Immature natural killer cell (primary cell): ENCODE data around the gene CHAF1B. TPM values are rescaled to one million over a fixed set of nuclear protein-coding genes. Genes with fewer than 3 reads are reported as not detected.

Experiments
- DNase-seq, 3 donors: peaks; one replicate each; pipeline ENCODE4 v3.0.0; 2022; ENCODE audit warnings: mixed read lengths in 1 of 3
- H3K27ac Mint-ChIP-seq, 6 donors: one replicate each; pipeline ENCODE4 v1.8.0; 2020; ENCODE audit warnings: mixed read lengths in 6 of 6, mild to moderate bottlenecking in 5 of 6, inconsistent platforms in 4 of 6, moderate library complexity in 3 of 6
- H3K27me3 Mint-ChIP-seq, 3 donors: one replicate each; pipeline ENCODE4 v1.8.0; 2020 to 2021; ENCODE audit warnings: low read depth in 3 of 3, mild to moderate bottlenecking in 3 of 3, mixed read lengths in 3 of 3, moderate library complexity in 3 of 3, inconsistent platforms in 1 of 3
- H3K36me3 Mint-ChIP-seq, 3 donors: one replicate each; pipeline ENCODE4 v1.8.0; 2020; ENCODE audit warnings: mixed read lengths in 3 of 3, inconsistent platforms in 2 of 3, mild to moderate bottlenecking in 2 of 3
- H3K4me1 Mint-ChIP-seq, 2 donors: one replicate each; pipeline ENCODE4 v1.8.0; 2020; ENCODE audit warnings: inconsistent platforms in 2 of 2, mild to moderate bottlenecking in 2 of 2, mixed read lengths in 2 of 2, moderate library complexity in 1 of 2
- H3K4me3 Mint-ChIP-seq, 5 donors: one replicate each; pipeline ENCODE4 v1.8.0; 2020; ENCODE audit warnings: mild to moderate bottlenecking in 5 of 5, mixed read lengths in 5 of 5, inconsistent platforms in 3 of 5, moderate library complexity in 3 of 5
- H3K9me3 Mint-ChIP-seq, 6 donors: one replicate each; pipeline ENCODE4 v1.8.0; 2020; ENCODE audit warnings: mild to moderate bottlenecking in 6 of 6, mixed read lengths in 6 of 6, inconsistent platforms in 4 of 6, moderate library complexity in 3 of 6
- polyA plus RNA-seq, 3 donors: library from polyadenylated mRNA; unstranded; fragments of 300-500 nt; fragmentation: Illumina TruSeq; gene quantifications; one replicate each; pipeline ENCODE4 v1.2.3, GENCODE V29; 2021

Gene CHAF1B
- polyA plus RNA-seq, 3 donors from 2014 or later, result 2.4 to 8.4 (median 3.0) TPM

DNA sequence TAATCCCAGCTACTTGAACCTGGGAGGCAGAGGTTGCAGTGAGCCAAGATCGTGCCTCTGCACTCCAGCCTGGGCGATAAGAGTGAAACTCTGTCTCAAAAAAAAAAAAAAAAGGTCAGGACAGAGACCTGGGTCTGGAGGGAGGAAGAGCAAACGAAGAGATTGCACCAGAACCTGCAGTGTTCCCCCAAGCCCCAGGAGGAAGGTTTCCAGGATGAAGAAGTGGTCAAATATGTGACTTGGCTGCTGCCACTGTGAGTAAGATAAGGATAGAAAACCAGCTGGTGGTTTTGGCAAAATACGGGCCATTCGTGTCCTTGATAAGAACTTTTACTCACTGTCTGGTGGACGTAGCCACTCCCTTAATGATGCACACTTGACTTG, 52.5 kb downstream of the CHAF1B start:
- Mint-ChIP-seq H3K9me3 (no peaks in the 10 kb centered on the region), H3K27me3 (peaks cover 0 to 3% (median 3%) of the 10 kb centered on the region in 3 donors), H3K4me1 (no peaks in the 10 kb centered on the region), H3K27ac (no peak overlapping the region), H3K36me3 (peaks cover 0 to 3% (median 0%) of the 10 kb centered on the region in 3 donors), H3K4me3 (no peak overlapping the region)
- DNase-seq, result no peak

DNA sequence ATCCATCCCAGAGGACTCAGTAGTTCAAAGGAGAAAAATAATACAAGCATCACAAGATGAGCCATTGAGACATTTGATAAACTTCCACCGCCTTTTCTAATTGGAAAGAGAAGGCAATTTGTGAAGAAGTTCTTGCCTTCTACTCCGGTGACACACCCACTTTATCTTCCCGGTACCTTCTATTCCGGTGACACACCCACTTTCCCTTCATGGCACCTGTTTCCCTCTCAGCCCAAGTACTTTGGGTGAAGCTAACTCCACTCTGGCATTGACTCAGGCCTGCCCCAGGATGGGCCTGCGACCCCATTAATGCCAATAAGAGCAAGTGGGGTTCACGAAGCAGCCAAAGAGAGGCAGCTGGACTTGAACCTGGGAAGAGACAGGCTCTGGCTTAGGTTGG, 56.5 kb downstream of the CHAF1B start:
- peaks cover 0 to 3% (median 0%) of the 10 kb centered on the region in 3 donors for H3K36me3 Mint-ChIP-seq
- H3K9me3 Mint-ChIP-seq, result no peaks in the 10 kb centered on the region
- peaks cover 0 to 9% of the 10 kb centered on the region in 2 donors for H3K4me1 Mint-ChIP-seq
- H3K27ac Mint-ChIP-seq, result no peak overlapping the region
- DNase-seq, result no peak
- peaks cover 0 to 5% (median 1%) of the 10 kb centered on the region in 3 donors for H3K27me3 Mint-ChIP-seq
- no peak overlapping the region for H3K4me3 Mint-ChIP-seq

DNA sequence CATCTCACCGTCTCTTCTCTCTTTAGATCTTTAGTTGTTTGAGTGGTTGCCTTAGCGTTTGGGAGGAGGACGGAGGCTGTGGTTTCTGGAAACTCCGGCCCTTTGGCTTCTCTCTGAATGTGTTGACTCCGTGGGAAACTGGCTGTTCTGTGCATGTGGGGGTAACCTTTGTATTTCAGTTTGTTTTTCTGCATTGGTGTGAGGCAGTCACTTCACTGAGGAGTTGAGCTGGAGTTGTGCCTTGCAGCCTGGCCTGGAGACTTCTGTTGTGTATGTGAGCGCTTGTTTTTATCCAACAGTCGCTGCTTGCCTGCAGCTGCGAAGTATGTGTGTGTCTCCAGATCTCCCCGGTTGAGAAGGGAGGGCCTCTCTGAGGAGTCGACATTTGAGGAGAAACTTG, 61.1 kb downstream of the CHAF1B start:
- Mint-ChIP-seq H3K36me3 (no peaks in the 10 kb centered on the region), H3K4me1 (peaks cover 0 to 9% of the 10 kb centered on the region in 2 donors), H3K9me3 (no peaks in the 10 kb centered on the region), H3K27ac (no peak overlapping the region), H3K27me3 (peaks cover 0 to 7% (median 0%) of the 10 kb centered on the region in 3 donors), H3K4me3 (no peak overlapping the region)
- DNase-seq, result no peak

DNA sequence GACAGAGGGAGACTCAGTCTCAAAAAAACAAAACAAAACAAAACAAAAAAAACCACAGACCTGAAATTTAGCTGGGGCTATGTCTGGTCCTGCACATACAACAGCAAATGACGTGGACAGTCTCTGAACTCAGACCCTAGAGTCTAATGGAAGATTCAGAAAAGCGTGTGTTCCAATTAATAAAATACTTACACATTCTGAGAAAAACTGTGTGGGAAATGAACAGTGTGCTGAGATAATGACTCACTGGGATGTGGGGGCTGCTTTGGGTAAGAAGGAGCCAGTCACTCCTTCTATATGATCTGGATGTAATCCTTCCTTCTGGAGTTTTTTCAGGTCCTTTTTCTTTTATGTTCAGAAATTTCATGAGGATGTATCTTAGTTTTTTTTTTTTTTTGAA, 65.3 kb downstream of the CHAF1B start:
- H3K27ac Mint-ChIP-seq, result no peak overlapping the region
- DNase-seq, result no peak
- H3K27me3 Mint-ChIP-seq, result peaks cover 2 to 11% (median 5%) of the 10 kb centered on the region in 3 donors
- H3K9me3 Mint-ChIP-seq, result no peaks in the 10 kb centered on the region
- H3K4me3 Mint-ChIP-seq, result no peak overlapping the region
- peaks cover 0 to 4% (median 0%) of the 10 kb centered on the region in 3 donors for H3K36me3 Mint-ChIP-seq
- H3K4me1 Mint-ChIP-seq, result no peaks in the 10 kb centered on the region

DNA sequence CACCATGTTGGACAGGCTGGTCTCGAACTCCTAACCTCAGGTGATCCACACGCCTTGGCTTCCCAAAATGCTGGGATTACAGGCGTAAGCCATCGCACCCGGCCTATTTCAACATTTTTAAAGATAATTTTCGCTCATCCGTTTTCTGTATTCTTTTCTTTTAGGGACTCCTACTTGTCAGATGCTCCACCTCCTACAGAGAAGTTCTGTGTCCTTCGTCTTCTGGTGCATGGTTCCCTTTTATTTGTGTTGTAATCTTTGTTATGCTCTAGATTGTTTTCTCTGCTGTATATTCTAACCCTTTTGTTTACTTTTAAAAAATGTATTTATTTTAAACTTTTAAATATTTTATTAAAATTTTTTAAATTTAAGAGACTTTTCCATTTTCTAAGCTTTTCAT, 66.3 kb downstream of the CHAF1B start:
- H3K36me3 Mint-ChIP-seq, result peaks cover 0 to 4% (median 0%) of the 10 kb centered on the region in 3 donors
- DNase-seq, result no peak
- peaks cover 3 to 9% (median 5%) of the 10 kb centered on the region in 3 donors for H3K27me3 Mint-ChIP-seq
- H3K4me3 Mint-ChIP-seq, result no peak overlapping the region
- no peak overlapping the region for H3K27ac Mint-ChIP-seq
- H3K4me1 Mint-ChIP-seq, result no peaks in the 10 kb centered on the region
- H3K9me3 Mint-ChIP-seq, result no peaks in the 10 kb centered on the region

DNA sequence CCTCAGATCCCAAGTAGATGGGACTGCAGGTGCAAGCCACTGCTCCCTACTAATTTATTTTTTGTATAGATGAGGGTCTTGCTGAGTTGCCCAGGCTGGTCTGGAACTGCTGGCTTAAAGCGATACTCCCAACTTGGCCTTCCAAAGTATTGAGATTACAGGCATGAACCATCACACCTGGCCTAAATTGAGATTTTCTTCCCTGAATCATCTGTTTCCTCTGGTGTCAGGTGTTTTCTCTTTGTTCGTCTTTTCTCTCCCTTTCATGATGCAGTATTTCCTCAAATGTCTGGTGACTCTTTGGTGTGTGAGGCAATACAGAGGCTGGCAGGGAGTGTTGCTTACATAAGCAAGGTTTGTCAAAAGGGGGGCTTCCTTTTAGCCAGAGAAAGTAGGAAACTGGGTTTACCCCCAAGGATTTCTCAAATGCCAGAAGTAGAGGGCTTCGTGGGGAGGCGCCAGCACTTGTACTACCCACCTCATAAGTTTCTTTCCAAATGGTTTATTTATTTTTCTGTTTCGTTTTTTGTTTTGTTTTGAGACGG, 67.2 kb downstream of the CHAF1B start:
- Mint-ChIP-seq H3K27me3 (peaks cover 3 to 7% (median 5%) of the 10 kb centered on the region in 3 donors), H3K9me3 (no peaks in the 10 kb centered on the region), H3K27ac (peak overlapping the region in 1 of 6 donors; percentile 60), H3K4me3 (no peak overlapping the region), H3K36me3 (peaks cover 0 to 4% (median 0%) of the 10 kb centered on the region in 3 donors), H3K4me1 (no peaks in the 10 kb centered on the region)
- DNase-seq, result no peak

DNA sequence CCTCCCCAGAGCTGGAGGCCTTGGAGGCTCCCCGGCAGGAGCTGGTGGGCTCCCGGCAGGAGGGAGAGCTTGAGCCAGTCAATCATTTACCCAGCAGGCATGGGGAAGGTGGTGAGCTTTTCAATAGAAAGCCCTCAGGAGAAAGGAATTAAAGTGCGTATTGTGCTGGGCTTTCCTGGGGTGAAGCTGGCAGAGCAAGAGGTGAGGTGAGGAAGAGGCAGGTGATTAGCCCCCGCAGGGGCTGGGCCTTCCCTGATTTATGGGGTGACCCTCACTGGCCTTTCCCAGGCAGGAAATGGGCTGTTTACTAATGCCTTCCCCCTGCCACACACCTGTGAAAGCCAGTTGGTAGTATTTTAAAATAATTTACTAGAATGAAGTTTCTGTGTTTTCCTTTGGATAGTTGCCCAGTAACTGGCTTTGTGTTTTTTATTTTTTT, 68.9 kb downstream of the CHAF1B start:
- Mint-ChIP-seq H3K4me3 (no peak overlapping the region), H3K36me3 (peaks cover 0 to 4% (median 0%) of the 10 kb centered on the region in 3 donors), H3K4me1 (no peaks in the 10 kb centered on the region), H3K9me3 (no peaks in the 10 kb centered on the region), H3K27me3 (peaks cover 3 to 5% (median 4%) of the 10 kb centered on the region in 3 donors), H3K27ac (no peak overlapping the region)
- DNase-seq, result no peak

DNA sequence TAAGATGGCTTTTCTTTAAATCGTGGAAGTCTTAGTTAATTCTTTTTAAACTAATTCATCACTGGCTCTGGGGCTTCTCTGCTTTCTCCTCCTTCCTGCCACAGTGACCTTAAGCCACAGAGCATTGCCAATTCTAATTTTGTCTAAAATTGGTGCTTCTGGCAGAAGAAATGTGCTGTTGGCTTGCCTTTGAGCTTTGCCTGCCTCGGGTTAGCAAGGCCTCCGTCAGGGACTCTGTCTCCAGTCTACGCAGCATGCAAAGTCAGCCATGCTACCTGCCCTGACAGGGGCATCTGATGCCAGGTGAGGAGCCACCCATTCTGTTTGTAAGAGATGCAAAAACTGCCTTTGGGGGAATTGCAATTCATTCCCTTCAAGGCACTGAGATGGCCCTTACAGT, 69.5 kb downstream of the CHAF1B start:
- Mint-ChIP-seq H3K27me3 (peaks cover 3 to 5% (median 4%) of the 10 kb centered on the region in 3 donors), H3K4me3 (no peak overlapping the region), H3K9me3 (no peaks in the 10 kb centered on the region), H3K36me3 (peaks cover 0 to 4% (median 0%) of the 10 kb centered on the region in 3 donors), H3K27ac (peak overlapping the region in 1 of 6 donors; percentile 56), H3K4me1 (no peaks in the 10 kb centered on the region)
- DNase-seq, result no peak

DNA sequence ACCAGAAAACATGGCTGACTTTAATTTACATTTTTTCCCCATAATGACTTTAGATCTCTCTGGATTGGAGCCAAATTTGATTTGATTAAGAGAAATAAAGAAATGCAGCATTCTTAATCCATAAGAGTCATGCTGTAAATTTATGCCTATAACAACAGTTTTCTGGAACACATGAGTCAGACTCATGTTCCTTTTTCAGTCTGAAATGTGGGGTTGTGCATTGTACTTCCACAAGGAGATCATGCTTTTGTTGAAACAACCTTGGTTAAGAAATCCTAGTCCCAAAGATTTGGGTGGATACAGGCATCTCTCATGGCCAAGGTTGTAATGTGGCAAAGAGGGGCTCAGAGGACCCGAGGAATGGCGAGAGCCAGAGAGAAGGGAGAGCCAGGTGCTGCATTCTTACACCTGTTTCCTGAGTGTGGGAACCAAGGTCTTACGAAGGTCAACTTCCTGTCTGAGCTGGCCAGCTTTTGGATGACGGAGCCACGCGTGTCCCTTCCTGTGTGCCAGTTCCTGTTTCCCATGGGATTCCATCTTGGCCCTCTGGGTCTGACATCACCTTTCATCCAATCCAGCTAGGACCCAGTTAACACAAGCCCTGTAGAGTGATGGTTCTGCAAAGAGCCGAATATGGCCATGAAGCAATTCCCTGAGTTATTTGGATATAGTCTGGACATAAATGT, 71.7 kb downstream of the CHAF1B start:
- no peak for DNase-seq
- H3K27ac Mint-ChIP-seq, result no peak overlapping the region
- no peak overlapping the region for H3K4me3 Mint-ChIP-seq
- peaks cover 0 to 4% (median 0%) of the 10 kb centered on the region in 3 donors for H3K36me3 Mint-ChIP-seq
- H3K27me3 Mint-ChIP-seq, result peaks cover 3 to 6% (median 5%) of the 10 kb centered on the region in 3 donors
- H3K4me1 Mint-ChIP-seq, result no peaks in the 10 kb centered on the region
- H3K9me3 Mint-ChIP-seq, result no peaks in the 10 kb centered on the region

DNA sequence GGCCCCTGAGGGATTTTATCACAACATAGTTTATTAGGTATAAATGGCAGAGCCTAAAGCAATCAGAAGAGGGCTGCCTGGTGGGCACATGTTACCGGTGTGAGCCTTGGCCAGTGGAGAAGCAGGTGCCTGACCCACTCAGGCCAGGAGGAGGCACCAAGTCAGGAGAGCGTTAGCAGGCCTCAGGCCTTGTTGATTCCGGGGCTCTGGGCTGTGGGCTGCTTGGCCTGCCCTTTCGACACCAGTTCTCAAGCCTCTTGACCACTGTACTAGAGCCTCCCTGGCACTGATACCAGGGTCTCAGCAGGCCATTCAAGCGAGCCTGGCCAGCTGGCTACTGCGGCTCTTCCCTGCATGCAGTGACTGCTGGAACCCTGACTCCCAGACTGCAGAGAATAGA, 73.9 kb downstream of the CHAF1B start:
- no peak overlapping the region for H3K4me3 Mint-ChIP-seq
- H3K36me3 Mint-ChIP-seq, result no peaks in the 10 kb centered on the region
- no peaks in the 10 kb centered on the region for H3K9me3 Mint-ChIP-seq
- DNase-seq, result no peak
- peaks cover 4 to 5% (median 4%) of the 10 kb centered on the region in 3 donors for H3K27me3 Mint-ChIP-seq
- H3K4me1 Mint-ChIP-seq, result no peaks in the 10 kb centered on the region
- H3K27ac Mint-ChIP-seq, result no peak overlapping the region

DNA sequence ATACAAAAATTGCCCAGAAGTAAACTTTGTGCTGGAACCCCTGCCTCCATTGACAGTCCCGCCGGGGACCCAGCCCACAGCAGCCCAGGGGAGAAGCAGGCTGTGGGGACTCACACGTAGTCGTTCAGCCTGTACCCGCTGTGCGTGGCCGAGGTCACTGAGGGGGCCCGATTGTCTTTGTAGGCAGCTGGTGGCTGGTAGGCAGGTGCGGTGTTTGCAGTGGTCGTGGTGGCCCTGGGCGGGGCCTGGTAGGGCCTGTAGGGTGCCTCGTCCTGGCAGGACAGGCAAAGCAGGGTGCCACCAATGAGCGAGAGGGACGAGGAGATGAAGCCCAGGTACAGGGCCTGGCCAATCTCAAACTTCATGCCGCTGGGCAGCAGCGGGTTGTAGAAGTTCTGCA, 75.7 kb downstream of the CHAF1B start:
- Mint-ChIP-seq H3K9me3 (no peaks in the 10 kb centered on the region), H3K4me1 (no peaks in the 10 kb centered on the region), H3K27ac (no peak overlapping the region), H3K36me3 (no peaks in the 10 kb centered on the region), H3K4me3 (no peak overlapping the region), H3K27me3 (peaks cover 0 to 2% (median 1%) of the 10 kb centered on the region in 3 donors)
- no peak for DNase-seq

DNA sequence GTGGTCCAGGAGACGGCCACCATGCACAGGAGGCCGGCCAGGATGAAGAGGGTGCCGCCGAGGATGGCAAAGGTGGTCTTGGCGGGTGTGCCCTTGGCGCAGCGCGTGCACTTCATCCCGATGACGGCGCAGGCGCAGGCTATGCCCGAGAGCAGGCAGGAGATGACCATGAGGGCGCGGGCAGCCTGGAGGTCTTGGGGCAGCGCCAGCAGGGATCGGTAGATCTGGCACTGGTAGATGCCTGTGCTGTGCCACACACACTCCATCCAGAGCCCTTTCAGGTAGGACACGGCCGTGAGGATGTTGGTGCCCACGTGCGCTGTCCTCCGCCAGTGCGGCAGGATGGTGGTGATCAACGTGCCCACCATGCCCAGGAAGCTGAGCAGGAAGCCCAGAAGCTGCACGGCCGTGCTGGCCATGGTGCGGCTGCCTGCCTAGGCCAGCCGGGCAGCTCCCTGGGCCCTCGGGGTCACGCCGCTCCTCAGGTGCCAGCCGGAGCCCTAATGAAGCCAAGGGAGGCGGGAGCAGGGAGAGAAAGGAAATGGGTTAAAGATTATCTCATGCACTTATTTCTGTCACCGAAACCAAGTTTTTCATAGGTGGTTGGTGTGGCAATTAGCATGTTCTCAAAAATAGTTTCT, 76.2 kb downstream of the CHAF1B start:
- no peak overlapping the region for H3K4me3 Mint-ChIP-seq
- H3K27me3 Mint-ChIP-seq, result peaks cover 0 to 2% (median 1%) of the 10 kb centered on the region in 3 donors
- no peaks in the 10 kb centered on the region for H3K4me1 Mint-ChIP-seq
- no peak for DNase-seq
- H3K9me3 Mint-ChIP-seq, result no peaks in the 10 kb centered on the region
- H3K27ac Mint-ChIP-seq, result no peak overlapping the region
- H3K36me3 Mint-ChIP-seq, result no peaks in the 10 kb centered on the region

DNA sequence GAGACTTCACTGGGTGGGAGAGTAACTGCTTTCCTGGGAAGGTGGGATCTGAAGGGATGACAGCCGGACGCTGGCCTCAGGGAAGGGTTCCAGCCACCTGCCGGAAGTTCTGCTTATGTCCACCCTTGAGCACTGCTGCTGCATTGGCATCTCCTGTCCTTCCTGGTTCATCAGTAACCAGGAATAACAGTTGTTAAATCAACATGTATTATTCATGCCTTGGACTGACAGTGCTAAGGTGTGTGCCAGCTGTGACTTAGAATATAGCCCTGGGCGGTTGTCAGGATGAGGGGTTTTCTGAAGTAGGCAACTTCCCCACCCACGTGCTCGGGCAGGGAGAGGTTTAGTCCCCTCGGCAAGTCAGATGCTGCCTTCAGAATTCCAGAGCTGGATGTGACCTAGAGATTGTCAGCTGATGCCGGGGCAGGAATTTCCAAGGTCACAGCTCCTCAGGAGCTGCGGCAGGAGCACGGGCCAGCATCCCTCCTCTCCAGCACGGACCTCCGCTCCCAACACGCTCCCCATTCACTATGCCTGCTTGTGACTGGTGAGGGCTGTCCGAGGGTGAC, 76.8 kb downstream of the CHAF1B start:
- no peaks in the 10 kb centered on the region for H3K9me3 Mint-ChIP-seq
- H3K27me3 Mint-ChIP-seq, result peaks cover 1 to 2% (median 2%) of the 10 kb centered on the region in 3 donors
- H3K4me3 Mint-ChIP-seq, result no peak overlapping the region
- DNase-seq, result no peak
- H3K4me1 Mint-ChIP-seq, result no peaks in the 10 kb centered on the region
- no peak overlapping the region for H3K27ac Mint-ChIP-seq
- no peaks in the 10 kb centered on the region for H3K36me3 Mint-ChIP-seq

DNA sequence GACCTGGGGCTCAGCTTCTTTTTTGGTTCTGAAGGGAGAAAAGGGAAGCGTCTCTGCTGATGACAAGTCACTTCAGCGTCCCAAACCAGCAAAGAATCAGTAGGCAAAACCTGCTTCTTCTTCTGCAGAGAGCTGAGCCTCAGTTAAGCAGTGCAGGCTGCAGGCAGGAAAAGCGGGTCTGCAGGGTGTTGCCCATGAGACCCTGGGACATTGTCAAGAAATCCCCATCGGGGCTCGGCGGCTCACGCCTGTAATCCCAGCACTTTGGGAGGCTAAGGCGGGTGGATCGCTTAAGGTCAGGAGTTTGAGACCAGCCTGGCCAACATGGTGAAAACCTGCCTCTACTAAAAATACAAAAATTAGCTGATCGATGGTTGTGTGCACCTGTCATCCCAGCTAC, 78.0 kb downstream of the CHAF1B start:
- no peak overlapping the region for H3K27ac Mint-ChIP-seq
- H3K36me3 Mint-ChIP-seq, result no peaks in the 10 kb centered on the region
- no peaks in the 10 kb centered on the region for H3K4me1 Mint-ChIP-seq
- H3K9me3 Mint-ChIP-seq, result no peaks in the 10 kb centered on the region
- DNase-seq, result no peak
- H3K27me3 Mint-ChIP-seq, result peaks cover 1 to 2% (median 2%) of the 10 kb centered on the region in 3 donors
- no peak overlapping the region for H3K4me3 Mint-ChIP-seq
